Measurements from ENCODE around the gene TBCD. TPM values are rescaled to one million over a fixed set of nuclear protein-coding genes. Genes with fewer than 3 reads are reported as not detected.

Gene TBCD
- total RNA-seq, 4 donors from 2014 or later, result 49.7 to 119 (median 71.5) TPM

DNA sequence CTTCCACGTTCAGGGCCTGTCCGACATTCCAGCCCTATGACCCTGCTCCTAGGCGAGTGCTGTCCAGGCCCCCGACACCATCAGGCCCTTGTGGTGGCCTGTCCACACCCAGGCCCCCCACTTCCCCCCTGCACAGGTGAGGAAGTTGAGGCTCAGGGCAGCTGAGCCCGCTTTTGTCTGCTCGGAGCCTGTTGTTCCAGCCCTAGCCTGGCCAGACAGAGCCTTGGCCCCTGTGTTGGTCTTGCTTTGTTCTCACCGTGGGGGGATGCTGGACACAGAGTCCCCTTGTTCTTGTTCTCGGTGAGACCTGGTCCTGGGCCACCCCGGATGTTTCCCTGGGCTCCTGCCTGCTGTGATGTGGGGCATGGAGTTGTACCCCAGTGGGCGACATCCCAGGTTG, 140.0 kb downstream of the TBCD start:
- Histone ChIP-seq H3K9me3 (no peaks in the 10 kb centered on the region), H3K4me1 (peaks cover 54% of the 10 kb centered on the region), H3K27me3 (no peaks in the 10 kb centered on the region), H3K36me3 (peaks cover 7% of the 10 kb centered on the region), H3K4me3 (no peak overlapping the region), H3K27ac (no peak overlapping the region)
- no peak for DNase-seq (ENCODE audit: low spot score in 2 of 2)
- no peak for TF ChIP-seq CTCF (IDR thresholded peaks at IDR 0.05)
- TF ChIP-seq EP300 (IDR thresholded peaks at IDR 0.05), result no peak
- TF ChIP-seq POLR2A (IDR thresholded peaks at IDR 0.05), result no peak
- TF ChIP-seq POLR2AphosphoS5 (IDR thresholded peaks at IDR 0.05), result no peak
- WGBS, result 91% methylated on average over 8 of the region's 10 CpGs

DNA sequence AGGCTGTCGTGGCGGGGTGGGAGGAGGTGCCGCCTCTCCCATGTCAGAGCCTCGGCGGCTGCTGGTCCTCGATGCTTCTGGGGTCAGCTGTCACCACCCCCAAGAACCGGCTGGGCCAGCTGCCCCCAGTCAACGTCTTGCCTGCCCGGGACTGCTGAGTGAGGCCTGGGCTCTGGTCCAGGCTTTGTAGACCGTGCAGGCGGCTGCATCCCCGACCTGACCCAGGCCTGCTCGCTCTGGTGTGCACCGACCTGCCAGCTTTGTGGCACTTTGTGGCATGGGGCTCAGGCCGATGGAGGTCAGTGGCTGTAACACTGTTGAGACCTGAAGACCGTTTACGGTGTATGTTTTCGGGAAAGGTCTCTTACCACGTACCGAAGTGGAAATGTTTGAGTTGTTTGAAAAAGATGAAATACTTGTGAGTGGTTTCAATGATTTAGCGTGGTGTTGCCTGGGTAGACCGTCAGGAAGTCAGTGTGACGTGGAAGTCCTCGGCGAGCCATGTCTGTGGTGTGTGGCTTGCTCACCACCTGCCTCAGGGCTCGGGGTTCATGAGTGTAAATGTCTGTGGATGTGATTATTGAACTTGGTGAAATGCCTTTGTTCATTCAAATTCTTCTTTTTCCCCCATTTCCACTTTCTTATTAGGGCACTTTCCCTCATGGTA, 141.2 kb downstream of the TBCD start:
- peaks cover 54% of the 10 kb centered on the region for H3K4me1 ChIP-seq
- no peak for DNase-seq (ENCODE audit: low spot score in 2 of 2)
- no peaks in the 10 kb centered on the region for H3K9me3 ChIP-seq
- H3K27me3 ChIP-seq, result no peaks in the 10 kb centered on the region
- TF ChIP-seq POLR2A (IDR thresholded peaks at IDR 0.05) (no peak), POLR2AphosphoS5 (IDR thresholded peaks at IDR 0.05) (no peak), CTCF (IDR thresholded peaks at IDR 0.05) (no peak), EP300 (IDR thresholded peaks at IDR 0.05) (no peak)
- H3K36me3 ChIP-seq, result peaks cover 11% of the 10 kb centered on the region
- no peak overlapping the region for H3K4me3 ChIP-seq
- no peak overlapping the region for H3K27ac ChIP-seq
- WGBS, result 86% methylated on average over 15 of the region's 26 CpGs

DNA sequence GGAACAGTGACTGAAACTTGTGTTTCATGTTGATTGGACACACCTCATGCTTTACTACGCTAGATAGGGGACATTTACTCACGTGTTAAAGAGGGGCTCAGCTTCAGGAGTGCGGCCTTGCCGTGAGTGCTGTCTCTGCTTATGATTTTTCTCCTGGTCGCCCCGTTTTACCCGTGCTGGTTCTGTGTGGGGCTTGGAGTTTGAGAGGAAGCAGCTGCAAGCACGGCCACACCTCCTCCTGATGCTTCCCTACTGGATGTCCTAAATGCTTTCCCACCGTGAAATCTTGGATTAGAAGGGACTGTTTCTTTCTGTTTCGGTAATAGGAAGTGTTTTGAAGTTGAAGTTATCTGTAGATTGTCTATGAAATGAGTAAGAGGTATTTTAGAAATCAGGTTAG, 141.9 kb downstream of the TBCD start:
- no peaks in the 10 kb centered on the region for H3K9me3 ChIP-seq
- H3K4me3 ChIP-seq, result no peak overlapping the region
- TF ChIP-seq POLR2AphosphoS5 (IDR thresholded peaks at IDR 0.05) (no peak), POLR2A (IDR thresholded peaks at IDR 0.05) (no peak), EP300 (IDR thresholded peaks at IDR 0.05) (no peak), CTCF (IDR thresholded peaks at IDR 0.05) (no peak)
- no peak overlapping the region for H3K27ac ChIP-seq
- DNase-seq (ENCODE audit: low spot score in 2 of 2), result no peak
- no peaks in the 10 kb centered on the region for H3K27me3 ChIP-seq
- peaks cover 13% of the 10 kb centered on the region for H3K36me3 ChIP-seq
- WGBS, result 64% methylated on average over 10 of the region's 10 CpGs
- peaks cover 48% of the 10 kb centered on the region for H3K4me1 ChIP-seq

GRCh38 chr17:82894389-82894788, 142.5 kb downstream of the TBCD start:
- no peak for DNase-seq (ENCODE audit: low spot score in 2 of 2)
- no peak overlapping the region for H3K4me3 ChIP-seq
- WGBS, result 75% methylated on average over 7 of the region's 7 CpGs
- no peak for TF ChIP-seq POLR2AphosphoS5 (IDR thresholded peaks at IDR 0.05)
- TF ChIP-seq CTCF (IDR thresholded peaks at IDR 0.05), result no peak
- no peak for TF ChIP-seq POLR2A (IDR thresholded peaks at IDR 0.05)
- TF ChIP-seq EP300 (IDR thresholded peaks at IDR 0.05), result no peak
- H3K27ac ChIP-seq, result no peak overlapping the region
- H3K9me3 ChIP-seq, result no peaks in the 10 kb centered on the region
- H3K36me3 ChIP-seq, result peaks cover 18% of the 10 kb centered on the region
- peaks cover 42% of the 10 kb centered on the region for H3K4me1 ChIP-seq
- H3K27me3 ChIP-seq, result no peaks in the 10 kb centered on the region

- Histone ChIP-seq H3K27ac (no peak overlapping the region), H3K4me1 (peaks cover 35% of the 10 kb centered on the region), H3K36me3 (peaks cover 18% of the 10 kb centered on the region), H3K27me3 (no peaks in the 10 kb centered on the region), H3K9me3 (no peaks in the 10 kb centered on the region), H3K4me3 (no peak overlapping the region)
- no peak for DNase-seq (ENCODE audit: low spot score in 2 of 2)
- TF ChIP-seq EP300 (IDR thresholded peaks at IDR 0.05), result no peak
- TF ChIP-seq CTCF (IDR thresholded peaks at IDR 0.05), result no peak
- no peak for TF ChIP-seq POLR2AphosphoS5 (IDR thresholded peaks at IDR 0.05)
- TF ChIP-seq POLR2A (IDR thresholded peaks at IDR 0.05), result no peak
- WGBS, result 90% methylated on average over 11 of the region's 12 CpGs
These were observed 143.2 kb downstream of the TBCD start for GRCh38 chr17:82895087-82895486.
